ENCODE results near the gene GLI3.

DNA sequence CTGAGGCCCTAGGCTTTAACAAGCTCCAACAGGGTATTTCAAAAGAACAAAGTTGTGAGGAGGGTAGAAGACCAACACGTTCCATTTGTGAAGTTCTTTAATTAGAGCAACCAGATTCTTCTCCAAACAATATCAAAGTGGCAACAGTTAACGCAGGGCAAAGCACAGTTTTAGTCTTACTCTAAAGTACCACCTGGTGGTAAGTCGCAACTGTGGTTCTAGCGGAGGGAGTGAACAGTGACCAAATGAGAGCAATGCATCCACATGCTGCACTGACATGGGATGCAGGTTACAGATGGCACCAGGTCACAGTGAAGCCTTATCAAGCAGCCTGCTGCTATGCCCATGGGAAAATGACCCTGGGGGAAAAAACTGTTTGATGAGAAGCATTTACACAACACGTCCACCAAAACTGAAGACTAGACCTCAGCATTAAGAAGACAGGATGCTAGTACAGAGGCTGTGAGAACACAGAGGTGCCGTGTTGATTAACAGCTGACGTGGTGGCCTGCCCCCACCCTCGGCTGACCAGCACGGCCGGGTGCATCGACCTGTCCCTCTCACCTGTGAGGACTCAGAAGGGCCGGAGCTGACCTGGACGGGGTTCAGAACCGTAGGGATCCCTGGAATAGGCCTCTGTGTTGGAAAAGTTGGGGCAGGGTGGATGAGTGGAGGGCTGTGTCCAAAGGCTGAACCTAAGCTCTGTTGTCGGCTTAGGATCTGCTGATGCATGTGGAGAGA is 211.2 kb downstream of the GLI3 start:
- TF ChIP-seq, protein P1, sequence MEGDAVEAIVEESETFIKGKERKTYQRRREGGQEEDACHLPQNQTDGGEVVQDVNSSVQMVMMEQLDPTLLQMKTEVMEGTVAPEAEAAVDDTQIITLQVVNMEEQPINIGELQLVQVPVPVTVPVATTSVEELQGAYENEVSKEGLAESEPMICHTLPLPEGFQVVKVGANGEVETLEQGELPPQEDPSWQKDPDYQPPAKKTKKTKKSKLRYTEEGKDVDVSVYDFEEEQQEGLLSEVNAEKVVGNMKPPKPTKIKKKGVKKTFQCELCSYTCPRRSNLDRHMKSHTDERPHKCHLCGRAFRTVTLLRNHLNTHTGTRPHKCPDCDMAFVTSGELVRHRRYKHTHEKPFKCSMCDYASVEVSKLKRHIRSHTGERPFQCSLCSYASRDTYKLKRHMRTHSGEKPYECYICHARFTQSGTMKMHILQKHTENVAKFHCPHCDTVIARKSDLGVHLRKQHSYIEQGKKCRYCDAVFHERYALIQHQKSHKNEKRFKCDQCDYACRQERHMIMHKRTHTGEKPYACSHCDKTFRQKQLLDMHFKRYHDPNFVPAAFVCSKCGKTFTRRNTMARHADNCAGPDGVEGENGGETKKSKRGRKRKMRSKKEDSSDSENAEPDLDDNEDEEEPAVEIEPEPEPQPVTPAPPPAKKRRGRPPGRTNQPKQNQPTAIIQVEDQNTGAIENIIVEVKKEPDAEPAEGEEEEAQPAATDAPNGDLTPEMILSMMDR (IDR thresholded peaks at IDR 0.05), result no peak
- no peak for TF ChIP-seq POLR2A (IDR thresholded peaks at IDR 0.05)

Measured in tibial nerve (tissue), 3 donors.